DMS53 (cell line): Measurements from ENCODE around the gene AOC2.
"Not testable (repeated sequence)": the region's sequence is repeated elsewhere in the genome, so short reads cannot be mapped to it uniquely, and the experiment has no call there.

ENCODE experiments used
- DNase-seq: peaks from one replicate; lab custom pipeline; 2025; lab: John Stamatoyannopoulos, UW

AOC2 gene

GRCh38 chr17:42832934-42833766 lies 11.2 kb upstream of the AOC2 start, which contains the start of gene PSME3:
Gene PSME3 (plus strand): TSS chr17:42833397. CDS start chr17:42833632, 235 bp downstream.
- DNase-seq, result peak; percentile 97

DNA sequence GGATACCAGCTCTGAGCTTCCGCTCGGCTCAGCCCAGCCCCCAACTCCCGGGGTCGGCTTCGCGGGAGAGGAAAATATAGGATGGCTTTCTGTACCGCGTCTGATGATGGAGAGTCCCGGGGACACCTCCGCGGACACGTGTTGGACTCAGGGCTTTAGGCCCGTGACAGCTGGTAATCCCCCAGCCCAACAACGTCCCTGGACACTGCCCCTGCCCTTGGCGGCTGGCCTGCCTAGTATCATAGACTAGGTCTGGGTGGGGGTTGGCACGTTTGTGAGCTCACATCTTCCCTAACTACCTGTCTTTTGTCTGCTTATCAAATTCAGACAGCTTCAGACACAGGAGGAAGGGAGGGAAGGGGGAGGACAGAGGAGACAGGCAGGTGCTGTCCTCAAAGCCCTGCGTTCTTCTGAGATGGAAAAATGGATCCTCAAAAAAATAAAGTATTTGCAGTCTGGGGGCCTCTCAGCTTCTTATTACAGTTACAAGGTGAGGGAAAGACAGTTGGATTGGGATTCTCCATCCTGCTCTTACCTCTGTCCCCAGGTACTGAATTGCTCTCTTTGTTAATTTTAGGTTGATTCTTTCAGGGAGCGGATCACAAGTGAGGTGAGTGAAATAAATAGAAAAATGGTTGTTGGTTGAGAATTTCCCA lies 10.5 kb upstream of the AOC2 start:
- peak; percentile 71 for DNase-seq

DNA sequence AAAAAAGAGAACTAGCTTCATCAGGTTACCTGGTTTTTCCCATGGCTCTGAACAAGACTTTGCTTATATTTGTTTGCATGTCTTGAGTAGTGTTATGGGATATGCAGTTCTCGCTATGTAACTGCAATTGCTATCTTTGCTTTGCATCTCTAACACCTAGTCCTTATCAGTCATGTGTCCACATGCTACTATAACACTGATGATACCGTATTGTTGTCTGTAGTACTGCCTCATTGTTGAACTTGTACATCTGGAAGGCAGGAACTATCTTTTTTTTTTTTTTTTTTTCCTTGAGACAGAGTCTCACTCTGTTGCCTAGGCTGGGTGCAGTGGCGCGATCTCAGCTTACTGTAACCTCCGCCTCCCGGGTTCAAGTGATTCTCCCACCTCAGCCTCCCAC lies 8.6 kb upstream of the AOC2 start:
- DNase-seq, result no peak

GRCh38 chr17:42841975-42842685 lies 2.2 kb upstream of the AOC2 start:
- no peak for DNase-seq

DNA sequence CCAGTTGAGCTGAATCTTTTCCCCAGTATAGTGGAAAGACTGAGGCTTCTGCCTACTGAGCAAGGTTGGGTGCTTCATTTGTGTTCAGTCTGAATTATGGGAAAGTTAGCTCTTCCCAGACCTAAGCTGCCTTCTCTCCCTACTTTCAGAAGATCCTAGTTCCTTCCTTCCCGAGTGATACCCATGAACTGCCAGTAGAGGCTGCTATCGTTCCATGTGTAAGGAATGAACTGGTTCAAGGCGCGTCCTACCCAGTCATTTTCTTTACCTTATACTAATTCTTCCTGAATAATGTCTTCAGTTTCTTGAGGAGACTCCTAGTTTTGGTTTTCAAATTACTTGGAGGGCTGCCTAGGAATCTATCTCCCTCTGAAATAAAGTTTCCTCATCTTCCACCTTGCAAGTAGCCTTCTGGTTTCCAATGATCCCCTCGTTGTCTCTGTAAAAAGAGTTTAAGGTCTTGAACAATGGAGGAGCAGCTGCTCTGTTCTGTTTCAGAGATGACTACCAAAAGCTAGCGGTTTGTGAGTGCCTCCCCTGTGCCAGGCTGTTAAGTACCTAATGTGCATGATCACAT lies 934 bp upstream of the AOC2 start:
- DNase-seq, result peak; percentile 85

DNA sequence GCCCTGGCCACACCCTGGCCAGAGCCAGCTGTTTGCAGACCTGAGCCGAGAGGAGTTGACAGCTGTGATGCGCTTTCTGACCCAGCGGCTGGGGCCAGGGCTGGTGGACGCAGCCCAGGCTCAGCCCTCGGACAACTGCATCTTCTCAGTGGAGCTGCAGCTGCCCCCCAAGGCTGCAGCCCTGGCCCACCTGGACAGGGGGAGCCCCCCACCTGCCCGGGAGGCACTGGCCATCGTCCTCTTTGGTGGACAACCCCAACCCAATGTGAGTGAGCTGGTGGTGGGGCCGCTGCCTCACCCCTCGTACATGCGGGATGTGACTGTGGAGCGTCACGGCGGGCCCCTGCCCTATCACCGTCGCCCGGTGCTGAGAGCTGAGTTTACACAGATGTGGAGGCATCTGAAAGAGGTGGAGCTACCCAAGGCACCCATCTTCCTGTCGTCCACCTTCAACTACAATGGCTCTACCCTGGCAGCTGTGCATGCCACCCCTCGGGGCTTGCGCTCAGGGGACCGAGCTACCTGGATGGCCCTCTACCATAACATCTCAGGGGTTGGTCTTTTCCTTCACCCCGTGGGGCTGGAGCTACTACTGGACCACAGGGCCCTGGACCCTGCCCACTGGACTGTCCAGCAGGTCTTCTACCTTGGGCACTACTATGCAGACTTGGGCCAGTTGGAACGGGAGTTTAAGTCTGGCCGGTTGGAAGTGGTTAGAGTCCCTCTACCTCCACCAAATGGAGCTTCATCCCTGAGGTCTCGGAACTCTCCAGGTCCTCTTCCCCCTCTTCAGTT lies 578 bp downstream of the AOC2 start:
- DNase-seq, result no peak

DNA sequence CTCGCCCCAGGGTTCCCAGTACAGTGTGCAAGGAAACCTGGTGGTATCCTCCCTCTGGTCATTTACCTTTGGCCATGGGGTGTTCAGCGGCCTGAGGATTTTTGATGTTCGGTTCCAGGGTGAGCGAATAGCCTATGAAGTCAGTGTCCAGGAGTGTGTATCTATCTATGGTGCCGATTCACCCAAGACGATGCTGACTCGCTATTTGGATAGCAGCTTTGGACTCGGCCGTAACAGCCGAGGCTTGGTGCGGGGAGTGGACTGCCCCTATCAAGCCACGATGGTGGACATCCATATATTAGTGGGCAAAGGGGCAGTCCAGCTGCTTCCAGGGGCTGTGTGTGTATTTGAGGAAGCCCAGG lies 1.2 kb downstream of the AOC2 start:
- no peak for DNase-seq

DNA sequence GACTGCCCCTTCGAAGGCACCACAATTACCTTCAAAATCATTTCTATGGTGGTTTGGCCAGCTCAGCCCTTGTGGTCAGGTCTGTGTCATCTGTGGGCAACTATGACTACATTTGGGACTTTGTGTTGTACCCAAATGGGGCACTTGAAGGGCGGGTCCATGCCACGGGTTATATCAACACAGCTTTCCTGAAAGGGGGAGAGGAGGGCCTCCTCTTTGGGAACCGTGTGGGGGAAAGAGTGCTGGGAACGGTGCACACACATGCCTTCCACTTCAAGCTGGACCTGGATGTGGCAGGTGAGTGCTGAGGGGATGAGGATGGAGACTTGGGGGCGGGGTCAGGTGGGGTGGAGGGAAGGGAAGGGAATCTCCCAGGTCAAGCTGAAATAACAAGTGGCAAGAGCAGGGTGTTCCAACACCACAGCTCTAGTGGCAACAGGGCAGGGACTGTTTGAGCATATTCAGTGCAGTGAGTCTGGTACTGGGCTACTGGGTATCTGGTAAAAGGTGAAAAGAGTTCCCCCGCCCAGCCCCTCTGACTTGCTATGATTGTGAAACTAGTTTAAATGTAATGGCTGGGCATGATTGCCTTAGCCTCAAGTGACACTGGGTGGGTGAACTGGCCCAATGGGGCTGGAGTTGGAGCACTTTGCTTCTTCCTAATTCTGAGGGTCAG lies 1.7 kb downstream of the AOC2 start:
- no peak for DNase-seq

DNA sequence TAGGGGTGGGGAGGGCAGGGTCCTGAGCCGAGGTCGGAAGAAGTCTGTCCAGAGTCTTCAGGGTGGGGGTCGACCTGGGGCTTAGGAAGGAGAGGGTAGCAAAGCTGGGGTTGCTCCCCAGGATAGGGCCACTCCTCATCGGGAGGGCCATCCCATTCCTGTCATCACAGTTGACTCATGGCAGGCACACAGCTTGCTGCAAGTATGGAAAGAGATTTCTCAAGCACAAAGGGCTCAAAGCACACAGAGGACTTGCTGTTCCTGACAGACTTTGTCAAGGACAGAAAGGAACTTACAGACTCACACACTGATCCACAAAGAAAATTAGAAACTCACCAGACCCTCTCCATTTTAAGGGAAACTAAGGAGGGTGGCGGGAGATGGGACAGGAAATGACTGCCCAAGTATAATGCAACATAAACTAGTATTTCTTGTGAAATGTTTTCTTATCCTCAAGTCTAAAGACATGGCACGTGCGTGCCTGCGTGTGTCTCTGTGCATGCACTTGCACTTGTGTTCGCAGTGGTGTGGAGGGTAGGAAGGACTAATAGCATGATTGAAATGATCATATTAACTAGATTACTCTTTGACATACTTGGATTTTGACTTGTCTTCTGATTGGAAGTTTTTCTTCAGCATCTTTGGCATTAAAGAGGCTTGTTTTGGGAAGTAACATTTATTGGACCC lies 2.4 kb downstream of the AOC2 start:
- peak; percentile 38 for DNase-seq

DNA sequence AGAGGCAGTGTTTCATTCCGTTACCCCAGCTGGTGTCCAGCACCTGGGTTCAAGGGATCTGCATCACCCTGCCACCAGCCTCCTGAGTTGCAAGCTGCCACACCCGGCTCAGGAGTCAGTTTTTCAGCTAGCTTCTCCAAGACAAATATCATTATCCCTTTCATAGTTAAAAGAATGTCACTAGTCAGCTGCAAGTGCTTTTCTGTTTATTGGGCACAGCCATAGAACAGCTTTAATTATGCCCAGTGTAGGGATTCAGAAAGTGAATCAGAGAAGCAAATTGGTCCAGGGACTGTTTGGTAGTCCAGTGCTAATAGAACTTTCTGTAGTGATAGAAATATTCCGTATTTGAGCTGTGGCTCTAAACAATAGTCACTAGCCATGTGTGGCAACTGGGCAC lies 3.7 kb downstream of the AOC2 start:
- no peak for DNase-seq

DNA sequence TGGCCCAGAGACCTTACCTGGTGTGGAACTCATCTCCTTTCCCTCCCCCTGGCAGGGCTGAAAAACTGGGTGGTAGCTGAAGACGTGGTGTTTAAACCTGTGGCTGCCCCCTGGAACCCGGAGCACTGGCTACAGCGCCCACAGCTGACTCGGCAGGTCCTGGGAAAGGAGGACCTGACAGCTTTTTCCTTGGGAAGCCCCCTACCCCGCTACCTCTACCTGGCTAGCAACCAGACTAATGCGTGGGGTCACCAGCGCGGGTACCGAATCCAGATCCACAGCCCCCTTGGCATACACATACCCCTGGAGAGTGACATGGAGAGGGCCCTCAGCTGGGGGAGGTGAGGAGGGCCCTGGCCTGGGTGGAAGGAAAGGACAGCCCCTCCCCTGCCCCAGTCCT lies 4.7 kb downstream of the AOC2 start:
- no peak for DNase-seq

GRCh38 chr17:42849451-42850181 lies 5.2 kb downstream of the AOC2 start:
- DNase-seq, result peak; percentile 28

GRCh38 chr17:42850954-42851353 lies 6.6 kb downstream of the AOC2 start, which contains the start of gene AOC3:
Gene AOC3 (plus strand): TSS chr17:42851199. CDS start chr17:42851344, 145 bp downstream.
- no peak for DNase-seq

GRCh38 chr17:42851371-42852240 lies 7.2 kb downstream of the AOC2 start:
- not testable (repeated sequence) for DNase-seq

DNA sequence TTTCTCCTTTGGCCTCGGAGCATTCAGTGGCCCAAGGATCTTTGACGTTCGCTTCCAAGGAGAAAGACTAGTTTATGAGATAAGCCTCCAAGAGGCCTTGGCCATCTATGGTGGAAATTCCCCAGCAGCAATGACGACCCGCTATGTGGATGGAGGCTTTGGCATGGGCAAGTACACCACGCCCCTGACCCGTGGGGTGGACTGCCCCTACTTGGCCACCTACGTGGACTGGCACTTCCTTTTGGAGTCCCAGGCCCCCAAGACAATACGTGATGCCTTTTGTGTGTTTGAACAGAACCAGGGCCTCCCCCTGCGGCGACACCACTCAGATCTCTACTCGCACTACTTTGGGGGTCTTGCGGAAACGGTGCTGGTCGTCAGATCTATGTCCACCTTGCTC lies 8.0 kb downstream of the AOC2 start:
- no peak for DNase-seq

GRCh38 chr17:42853004-42853403 lies 8.6 kb downstream of the AOC2 start:
- no peak for DNase-seq

- DNase-seq, result no peak
Measured at GRCh38 chr17:42853597-42853967, 9.2 kb downstream of the AOC2 start.

DNA sequence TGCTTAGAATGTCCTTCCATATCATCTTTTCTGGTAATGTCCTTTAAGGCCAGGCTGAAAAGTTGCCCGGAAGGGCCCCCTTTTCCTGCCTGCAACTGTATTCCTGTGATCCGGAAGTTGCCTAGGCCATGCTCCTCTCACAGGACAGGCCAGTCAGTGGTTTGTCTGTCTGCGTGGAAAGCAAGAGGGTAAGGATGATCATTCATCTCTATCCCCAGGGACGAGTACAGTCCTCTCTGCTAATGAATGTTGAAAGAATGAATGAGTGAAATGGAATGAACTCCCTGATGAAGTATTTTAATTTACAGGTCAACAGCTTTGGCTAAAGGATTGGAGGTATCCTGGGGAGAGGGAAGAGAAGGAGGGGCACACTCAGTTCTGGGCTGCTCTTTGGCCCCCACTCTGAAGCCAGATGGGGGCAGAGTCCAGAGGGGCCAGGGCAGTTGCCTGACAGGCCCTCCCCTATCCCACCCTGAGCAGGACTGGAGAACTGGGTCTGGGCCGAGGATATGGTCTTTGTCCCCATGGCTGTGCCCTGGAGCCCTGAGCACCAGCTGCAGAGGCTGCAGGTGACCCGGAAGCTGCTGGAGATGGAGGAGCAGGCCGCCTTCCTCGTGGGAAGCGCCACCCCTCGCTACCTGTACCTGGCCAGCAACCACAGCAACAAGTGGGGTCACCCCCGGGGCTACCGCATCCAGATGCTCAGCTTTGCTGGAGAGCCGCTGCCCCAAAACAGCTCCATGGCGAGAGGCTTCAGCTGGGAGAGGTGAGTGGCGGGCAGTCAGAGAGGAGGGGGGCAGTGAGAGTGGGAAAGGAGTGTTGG lies 9.8 kb downstream of the AOC2 start:
- no peak for DNase-seq
